ENCODE measurements around the gene VMP1. TPM values are rescaled to one million over a fixed set of nuclear protein-coding genes. Genes with fewer than 3 reads are reported as not detected.

Gene VMP1
- total RNA-seq, 1 experiment from 2014 or later, result 281 TPM

DNA sequence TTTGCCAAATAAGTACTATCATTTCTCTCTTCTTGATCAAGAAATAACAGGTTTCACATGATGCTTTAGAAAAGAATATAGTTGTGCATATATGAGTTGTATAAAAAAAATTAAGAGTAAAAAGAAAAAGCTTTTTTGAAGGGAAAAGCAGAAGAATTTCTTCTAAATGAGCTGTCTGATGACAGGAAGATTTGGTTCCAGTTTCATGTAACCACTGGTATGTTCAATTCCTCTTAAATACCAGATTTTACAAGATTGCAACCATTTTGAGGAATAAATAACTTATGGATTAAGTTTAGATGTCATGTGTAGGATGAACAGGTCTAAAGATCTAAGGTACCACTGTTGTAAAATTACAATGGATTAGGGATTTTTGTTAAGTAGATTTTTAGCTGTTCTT lies 45.0 kb downstream of the VMP1 start:
- peaks cover 58% of the 10 kb centered on the region for H3K4me1 ChIP-seq (ENCODE audit: control insufficient read depth, insufficient read depth, low read length)
- POLR2A ChIA-PET, result interaction anchor here (1.4 to 4.4 kb wide), 3 partner anchors 87 to 93 kb away, joined by 6 to 77 read pairs (median 7); no protein-coding TSS in a partner anchor
- CTCF ChIA-PET, result interaction anchor here (0.6 kb wide), 1 partner anchor 170 kb away, joined by 4 read pairs; no protein-coding TSS in a partner anchor
- H3K27me3 ChIP-seq (ENCODE audit: control insufficient read depth, insufficient read depth, low read length), result no peaks in the 10 kb centered on the region
- no peak for TF ChIP-seq SIN3A (IDR thresholded peaks at IDR 0.05; ENCODE audit: borderline replicate concordance, insufficient read depth, low read depth, low read length)
- TF ChIP-seq, protein P1, sequence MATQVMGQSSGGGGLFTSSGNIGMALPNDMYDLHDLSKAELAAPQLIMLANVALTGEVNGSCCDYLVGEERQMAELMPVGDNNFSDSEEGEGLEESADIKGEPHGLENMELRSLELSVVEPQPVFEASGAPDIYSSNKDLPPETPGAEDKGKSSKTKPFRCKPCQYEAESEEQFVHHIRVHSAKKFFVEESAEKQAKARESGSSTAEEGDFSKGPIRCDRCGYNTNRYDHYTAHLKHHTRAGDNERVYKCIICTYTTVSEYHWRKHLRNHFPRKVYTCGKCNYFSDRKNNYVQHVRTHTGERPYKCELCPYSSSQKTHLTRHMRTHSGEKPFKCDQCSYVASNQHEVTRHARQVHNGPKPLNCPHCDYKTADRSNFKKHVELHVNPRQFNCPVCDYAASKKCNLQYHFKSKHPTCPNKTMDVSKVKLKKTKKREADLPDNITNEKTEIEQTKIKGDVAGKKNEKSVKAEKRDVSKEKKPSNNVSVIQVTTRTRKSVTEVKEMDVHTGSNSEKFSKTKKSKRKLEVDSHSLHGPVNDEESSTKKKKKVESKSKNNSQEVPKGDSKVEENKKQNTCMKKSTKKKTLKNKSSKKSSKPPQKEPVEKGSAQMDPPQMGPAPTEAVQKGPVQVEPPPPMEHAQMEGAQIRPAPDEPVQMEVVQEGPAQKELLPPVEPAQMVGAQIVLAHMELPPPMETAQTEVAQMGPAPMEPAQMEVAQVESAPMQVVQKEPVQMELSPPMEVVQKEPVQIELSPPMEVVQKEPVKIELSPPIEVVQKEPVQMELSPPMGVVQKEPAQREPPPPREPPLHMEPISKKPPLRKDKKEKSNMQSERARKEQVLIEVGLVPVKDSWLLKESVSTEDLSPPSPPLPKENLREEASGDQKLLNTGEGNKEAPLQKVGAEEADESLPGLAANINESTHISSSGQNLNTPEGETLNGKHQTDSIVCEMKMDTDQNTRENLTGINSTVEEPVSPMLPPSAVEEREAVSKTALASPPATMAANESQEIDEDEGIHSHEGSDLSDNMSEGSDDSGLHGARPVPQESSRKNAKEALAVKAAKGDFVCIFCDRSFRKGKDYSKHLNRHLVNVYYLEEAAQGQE (IDR thresholded peaks at IDR 0.05; ENCODE audit: insufficient read depth in 1 of 2, low read depth in 2 of 2, low read length in 1 of 2), result no peak
- TF ChIP-seq TCF7L2 (IDR thresholded peaks at IDR 0.05; ENCODE audit: low read depth, low read length), result no peak
- TF ChIP-seq, protein P2, sequence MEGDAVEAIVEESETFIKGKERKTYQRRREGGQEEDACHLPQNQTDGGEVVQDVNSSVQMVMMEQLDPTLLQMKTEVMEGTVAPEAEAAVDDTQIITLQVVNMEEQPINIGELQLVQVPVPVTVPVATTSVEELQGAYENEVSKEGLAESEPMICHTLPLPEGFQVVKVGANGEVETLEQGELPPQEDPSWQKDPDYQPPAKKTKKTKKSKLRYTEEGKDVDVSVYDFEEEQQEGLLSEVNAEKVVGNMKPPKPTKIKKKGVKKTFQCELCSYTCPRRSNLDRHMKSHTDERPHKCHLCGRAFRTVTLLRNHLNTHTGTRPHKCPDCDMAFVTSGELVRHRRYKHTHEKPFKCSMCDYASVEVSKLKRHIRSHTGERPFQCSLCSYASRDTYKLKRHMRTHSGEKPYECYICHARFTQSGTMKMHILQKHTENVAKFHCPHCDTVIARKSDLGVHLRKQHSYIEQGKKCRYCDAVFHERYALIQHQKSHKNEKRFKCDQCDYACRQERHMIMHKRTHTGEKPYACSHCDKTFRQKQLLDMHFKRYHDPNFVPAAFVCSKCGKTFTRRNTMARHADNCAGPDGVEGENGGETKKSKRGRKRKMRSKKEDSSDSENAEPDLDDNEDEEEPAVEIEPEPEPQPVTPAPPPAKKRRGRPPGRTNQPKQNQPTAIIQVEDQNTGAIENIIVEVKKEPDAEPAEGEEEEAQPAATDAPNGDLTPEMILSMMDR (IDR thresholded peaks at IDR 0.05), result no peak
- no peak for TF ChIP-seq POLR2AphosphoS5 (IDR thresholded peaks at IDR 0.05; ENCODE audit: low read depth, low read length)
- H3K4me3 ChIP-seq (ENCODE audit: low read depth in 2 of 2, low read length in 2 of 2), result no peak overlapping the region
- H3K9me3 ChIP-seq (ENCODE audit: control insufficient read depth, insufficient read depth, low read depth, low read length), result no peaks in the 10 kb centered on the region
- in situ Hi-C loops (cut with HindIII; ENCODE audit: low pct_unique_long_range_greater_than_20kb, low sequenced_read_pairs), result no loop called here
- no TSS peak for BruUV-seq (replicated peaks)
- intact Hi-C loops (cut with micrococcal nuclease; ENCODE audit: unreplicated experiment), result loop anchor here (5.0 kb wide), 1 partner anchor 95 kb away; no protein-coding TSS in a partner anchor
- no peak for ATAC-seq
- H3K36me3 ChIP-seq (ENCODE audit: control insufficient read depth, insufficient read depth, low read length), result peaks cover 12% of the 10 kb centered on the region; the same call in 1 of the 2 replicates
- peak overlapping the region; percentile 100 for H3K27ac ChIP-seq (ENCODE audit: low read length)
- no peak for DNase-seq (ENCODE audit: low read depth, low spot score)

DNA sequence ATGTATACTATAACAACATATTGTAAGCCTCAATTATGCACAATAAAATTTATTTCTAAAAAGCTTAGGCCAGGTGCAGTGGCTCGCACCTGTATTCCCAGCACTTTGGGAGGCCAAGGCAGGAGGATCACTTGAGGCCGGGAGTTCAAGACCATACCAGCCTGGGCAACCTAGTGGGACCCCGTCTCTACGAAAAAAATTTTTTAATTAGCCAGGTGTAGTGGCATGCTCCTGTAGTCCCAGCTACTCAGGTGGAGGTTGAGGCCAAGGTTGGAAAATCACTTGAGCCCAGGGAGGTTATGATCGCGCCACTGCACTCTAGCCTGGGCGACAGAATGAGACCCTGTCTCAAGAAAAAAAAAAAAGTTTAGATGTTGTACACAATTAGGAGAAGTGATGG lies 45.5 kb downstream of the VMP1 start:
- no TSS peak for BruUV-seq (replicated peaks)
- DNase-seq (ENCODE audit: low read depth, low spot score) (no peak), ATAC-seq (no peak)
- in situ Hi-C loops (cut with HindIII; ENCODE audit: low pct_unique_long_range_greater_than_20kb, low sequenced_read_pairs) (no loop called here), intact Hi-C loops (cut with micrococcal nuclease; ENCODE audit: unreplicated experiment) (loop anchor here (5.0 kb wide), 1 partner anchor 94 kb away; no protein-coding TSS in a partner anchor)
- Histone ChIP-seq H3K4me3 (ENCODE audit: low read depth in 2 of 2, low read length in 2 of 2) (no peak overlapping the region), H3K36me3 (ENCODE audit: control insufficient read depth, insufficient read depth, low read length) (peaks cover 12% of the 10 kb centered on the region; the same call in 1 of the 2 replicates), H3K27me3 (ENCODE audit: control insufficient read depth, insufficient read depth, low read length) (no peaks in the 10 kb centered on the region), H3K27ac (ENCODE audit: low read length) (peak overlapping the region; percentile 100), H3K9me3 (ENCODE audit: control insufficient read depth, insufficient read depth, low read depth, low read length) (no peaks in the 10 kb centered on the region), H3K4me1 (ENCODE audit: control insufficient read depth, insufficient read depth, low read length) (peaks cover 63% of the 10 kb centered on the region)
- POLR2A ChIA-PET, result interaction anchor here (1.4 to 4.4 kb wide), 3 partner anchors 86 to 93 kb away, joined by 6 to 77 read pairs (median 7); no protein-coding TSS in a partner anchor
- TF ChIP-seq TCF7L2 (IDR thresholded peaks at IDR 0.05; ENCODE audit: low read depth, low read length) (no peak), POLR2AphosphoS5 (IDR thresholded peaks at IDR 0.05; ENCODE audit: low read depth, low read length) (no peak), SIN3A (IDR thresholded peaks at IDR 0.05; ENCODE audit: borderline replicate concordance, insufficient read depth, low read depth, low read length) (no peak)
- TF ChIP-seq, protein P1 (IDR thresholded peaks at IDR 0.05; ENCODE audit: insufficient read depth in 1 of 2, low read depth in 2 of 2, low read length in 1 of 2), result no peak
- TF ChIP-seq, protein P2 (IDR thresholded peaks at IDR 0.05), result no peak
- CTCF ChIA-PET, result interaction anchor here (0.9 to 1.0 kb wide), 2 partner anchors 33 to 93 kb away, joined by 3 to 4 read pairs; no protein-coding TSS in a partner anchor
